Common myeloid progenitor, CD34-positive (primary cell): ENCODE measurements around the gene DHX57.

Source experiments
- CTCF ChIA-PET: fragments of 350-600 bp; sonication (Branson Sonifier 250); formaldehyde crosslinking; loops from one replicate; lab custom pipeline; 2021; ENCODE audit warnings: antibody characterized with exemption; lab: Charles Lee
- POLR2A ChIA-PET: fragments of 350-600 bp; sonication (Branson Sonifier 250); formaldehyde crosslinking; loops from one replicate; lab custom pipeline; 2021; ENCODE audit warnings: antibody characterized with exemption; lab: Charles Lee
- DNase-seq, 3 donors: peaks; one replicate each; pipeline versions ENCODE4 v3.0.0 to v3.0.0-alpha.2; 2013
- H3K27ac ChIP-seq, 2 experiments: 1 replicate in 1 of 2; 2 replicates in 1 of 2; pipeline ENCODE4 v1.7.0; 2013; ENCODE audit warnings: inconsistent platforms in 2 of 2, low read length in 2 of 2, mild to moderate bottlenecking in 2 of 2, low read depth in 1 of 2, moderate library complexity in 1 of 2; ENCODE audit not compliant: severe bottlenecking in 2 of 2, insufficient read depth in 1 of 2, poor library complexity in 1 of 2
- H3K27me3 ChIP-seq, 5 experiments: replicated peaks in 2 of 5; 1 replicate in 3 of 5; 2 replicates in 2 of 5; pipeline versions ENCODE4 v1.6.1 to v1.7.0; 2013; ENCODE audit warnings: low read length in 4 of 5, mild to moderate bottlenecking in 2 of 5, moderate library complexity in 2 of 5, inconsistent platforms in 1 of 5; ENCODE audit not compliant: insufficient read depth in 5 of 5, control insufficient read depth in 4 of 5
- H3K36me3 ChIP-seq, 4 experiments: 1 replicate in 2 of 4; 2 replicates in 2 of 4; pipeline versions ENCODE4 v1.6.1 to v1.7.0; 2013; ENCODE audit warnings: low read length in 3 of 4, control low read depth in 1 of 4, mild to moderate bottlenecking in 1 of 4; ENCODE audit not compliant: control insufficient read depth in 4 of 4, insufficient read depth in 4 of 4
- H3K4me1 ChIP-seq, 4 experiments: 1 replicate in 3 of 4; 2 replicates in 1 of 4; pipeline versions ENCODE4 v1.6.1 to v1.7.1; 2013; ENCODE audit warnings: low read length in 3 of 4, mild to moderate bottlenecking in 3 of 4, control low read depth in 1 of 4, inconsistent platforms in 1 of 4, moderate library complexity in 1 of 4; ENCODE audit not compliant: control insufficient read depth in 4 of 4, insufficient read depth in 4 of 4; ENCODE audit errors: control extremely low read depth in 1 of 4
- H3K4me3 ChIP-seq, 7 experiments: 1 replicate in 4 of 7; 2 replicates in 3 of 7; pipeline versions ENCODE4 v1.5.1 to v1.7.0; 2013; ENCODE audit warnings: mild to moderate bottlenecking in 7 of 7, low read length in 6 of 7, moderate library complexity in 6 of 7, inconsistent platforms in 2 of 7, low read depth in 2 of 7, control low read depth in 1 of 7; ENCODE audit not compliant: insufficient read depth in 4 of 7, control insufficient read depth in 1 of 7; ENCODE audit errors: extremely low read depth in 1 of 7
- H3K9me3 ChIP-seq, 5 experiments: 1 replicate in 4 of 5; 2 replicates in 1 of 5; pipeline versions ENCODE4 v1.6.1 to v1.7.1; 2013; ENCODE audit warnings: low read length in 4 of 5, mild to moderate bottlenecking in 2 of 5, inconsistent platforms in 1 of 5, low read depth in 1 of 5, moderate library complexity in 1 of 5; ENCODE audit not compliant: control insufficient read depth in 4 of 5, insufficient read depth in 2 of 5; ENCODE audit errors: control extremely low read depth in 1 of 5
- WGBS: methylation state at CpG from one replicate; pipeline ENCODE4 v1.1.5; 2013; ENCODE audit not compliant: insufficient coverage; 5-methylcytosine and 5-hydroxymethylcytosine counted together

The DHX57 gene

GRCh38 chr2:38871432-38871831 is 4.3 kb downstream of the DHX57 start:
- CTCF ChIA-PET: no interaction called here
- no peaks in the 10 kb centered on the region for H3K27me3 ChIP-seq
- POLR2A ChIA-PET: interaction anchor here (0.7 kb wide), 1 partner anchor 229 kb away, joined by 3 read pairs; no protein-coding TSS in a partner anchor
- peaks cover 10 to 14% (median 12%) of the 10 kb centered on the region in 4 experiments for H3K4me1 ChIP-seq
- no CpG with 5 or more reads among the region's 3 CpGs for WGBS
- DNase-seq: no peak
- no peak overlapping the region for H3K4me3 ChIP-seq
- peaks cover 0 to 27% (median 2%) of the 10 kb centered on the region in 5 experiments for H3K9me3 ChIP-seq
- peaks cover 0 to 22% (median 0%) of the 10 kb centered on the region in 4 experiments for H3K36me3 ChIP-seq
- no peak overlapping the region for H3K27ac ChIP-seq

- no CpG with 5 or more reads among the region's 3 CpGs for WGBS
- Histone ChIP-seq H3K27ac (no peak overlapping the region), H3K4me3 (no peak overlapping the region), H3K27me3 (no peaks in the 10 kb centered on the region), H3K36me3 (peaks cover 8 to 45% (median 11%) of the 10 kb centered on the region in 4 experiments), H3K4me1 (no peaks in the 10 kb centered on the region), H3K9me3 (peaks cover 0 to 18% (median 2%) of the 10 kb centered on the region in 5 experiments)
- DNase-seq: no peak
- ChIA-PET CTCF (no interaction called here), POLR2A (no interaction called here)
These were observed 8.8 kb downstream of the DHX57 start for GRCh38 chr2:38866773-38867443.

GRCh38 chr2:38863061-38863695 is 12.6 kb downstream of the DHX57 start:
- H3K36me3 ChIP-seq: peaks cover 17 to 75% (median 32%) of the 10 kb centered on the region in 4 experiments
- WGBS: no CpG with 5 or more reads among the region's 2 CpGs
- no peaks in the 10 kb centered on the region for H3K27me3 ChIP-seq
- ChIA-PET CTCF (no interaction called here), POLR2A (no interaction called here)
- peaks cover 0 to 4% (median 2%) of the 10 kb centered on the region in 5 experiments for H3K9me3 ChIP-seq
- H3K4me1 ChIP-seq: no peaks in the 10 kb centered on the region
- H3K4me3 ChIP-seq: no peak overlapping the region
- H3K27ac ChIP-seq: no peak overlapping the region
- DNase-seq: no peak

GRCh38 chr2:38862476-38862875 is 13.3 kb downstream of the DHX57 start:
- CTCF ChIA-PET: no interaction called here
- Histone ChIP-seq H3K4me1 (no peaks in the 10 kb centered on the region), H3K36me3 (peaks cover 17 to 72% (median 33%) of the 10 kb centered on the region in 4 experiments), H3K4me3 (no peak overlapping the region), H3K27ac (no peak overlapping the region), H3K9me3 (peaks cover 0 to 4% (median 2%) of the 10 kb centered on the region in 5 experiments), H3K27me3 (no peaks in the 10 kb centered on the region)
- POLR2A ChIA-PET: no interaction called here
- no peak for DNase-seq

DNA sequence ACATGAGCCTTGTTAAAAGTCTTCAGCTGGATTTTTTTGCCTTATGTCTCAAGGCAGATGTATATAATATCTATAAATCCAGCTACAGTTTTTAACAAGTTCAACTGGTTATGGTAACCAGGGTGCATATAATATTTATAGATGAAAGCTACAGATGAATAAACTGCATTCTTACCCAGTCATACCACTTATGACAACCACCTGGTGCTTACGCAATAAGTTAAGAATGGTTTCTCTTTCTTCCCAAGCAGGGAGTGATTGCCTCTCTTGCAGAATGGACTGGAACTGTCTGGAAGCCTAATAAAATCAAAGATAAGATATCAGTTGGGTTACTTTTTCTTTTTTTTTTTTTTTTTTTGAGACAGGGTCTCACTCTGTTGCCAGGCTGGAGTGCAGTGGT is 19.6 kb downstream of the DHX57 start:
- CTCF ChIA-PET: interaction anchor here (1.0 to 1.1 kb wide), 2 partner anchors 9 to 44 kb away, joined by 3 read pairs; no protein-coding TSS in a partner anchor
- WGBS: no CpG with 5 or more reads among the region's 1 CpG

GRCh38 chr2:38850045-38850444 is 25.7 kb downstream of the DHX57 start:
- Histone ChIP-seq H3K4me3 (no peak overlapping the region), H3K4me1 (no peaks in the 10 kb centered on the region), H3K36me3 (peaks cover 2 to 45% (median 16%) of the 10 kb centered on the region in 4 experiments), H3K27ac (no peak overlapping the region), H3K27me3 (no peaks in the 10 kb centered on the region), H3K9me3 (no peaks in the 10 kb centered on the region)
- no CpG with 5 or more reads among the region's 3 CpGs for WGBS
- CTCF ChIA-PET: no interaction called here
- DNase-seq: no peak
- POLR2A ChIA-PET: no interaction called here

More for the DNA sequence above, 19.6 kb downstream of the DHX57 start:
- Histone ChIP-seq H3K27me3 (no peaks in the 10 kb centered on the region), H3K4me3 (no peak overlapping the region), H3K9me3 (peaks cover 0 to 4% (median 2%) of the 10 kb centered on the region in 5 experiments), H3K36me3 (peaks cover 11 to 71% (median 35%) of the 10 kb centered on the region in 4 experiments), H3K27ac (no peak overlapping the region), H3K4me1 (no peaks in the 10 kb centered on the region)
- POLR2A ChIA-PET: no interaction called here
- no peak for DNase-seq

DNA sequence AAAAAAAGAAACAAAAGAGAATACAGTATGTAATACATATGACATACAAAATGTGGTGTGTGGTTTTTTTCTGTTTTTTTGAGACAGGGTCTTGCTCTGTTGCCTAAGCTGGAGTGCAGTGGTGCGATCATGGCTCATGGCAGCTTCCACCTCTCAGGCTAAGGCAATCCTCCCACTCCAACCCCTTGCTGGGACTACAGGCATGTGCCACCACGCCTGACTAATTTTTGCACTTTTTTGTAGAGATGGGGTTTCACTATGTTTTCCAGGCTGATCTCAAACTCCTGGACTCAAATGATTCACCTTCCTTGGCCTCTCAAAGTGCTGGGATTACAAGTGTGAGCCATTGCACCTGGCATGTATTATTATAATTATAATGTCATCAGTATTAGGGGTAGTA is 38.9 kb downstream of the DHX57 start:
- peaks cover 9 to 49% (median 16%) of the 10 kb centered on the region in 4 experiments for H3K36me3 ChIP-seq
- no peak overlapping the region for H3K4me3 ChIP-seq
- H3K27me3 ChIP-seq: no peaks in the 10 kb centered on the region
- no peak overlapping the region for H3K27ac ChIP-seq
- ChIA-PET CTCF (interaction anchor here (1.1 kb wide), 1 partner anchor 10 kb away, joined by 4 read pairs; no protein-coding TSS in a partner anchor), POLR2A (no interaction called here)
- no peaks in the 10 kb centered on the region for H3K9me3 ChIP-seq
- no peaks in the 10 kb centered on the region for H3K4me1 ChIP-seq
- DNase-seq: no peak
- 83% methylated on average over 1 of the region's 2 CpGs for WGBS
